Measurements from ENCODE around the gene ADAM23. TPM values are rescaled to one million over a fixed set of nuclear protein-coding genes. Genes with fewer than 3 reads are reported as not detected.

Gene ADAM23
- total and polyA plus RNA-seq, 5 donors = 17.0 to 56.0 (median 39.3) TPM

- no peaks in the 10 kb centered on the region for H3K27me3 ChIP-seq (ENCODE audit: control insufficient read depth, insufficient read depth)
- intact Hi-C loops (cut with DNase I) = no loop called here
- no peak overlapping the region for H3K4me3 ChIP-seq (ENCODE audit: low read length)
- no peaks in the 10 kb centered on the region for H3K9me3 ChIP-seq (ENCODE audit: control insufficient read depth, low read length)
- H3K27ac ChIP-seq (ENCODE audit: low read length) = no peak overlapping the region
- ATAC-seq (no peak), DNase-seq (no peak)
- H3K4me1 ChIP-seq (ENCODE audit: control insufficient read depth, insufficient read depth, low read length) = no peaks in the 10 kb centered on the region
- 95% methylated on average over 1 of the region's 1 CpG for WGBS
Measured at GRCh38 chr2:206474099-206474498, 30.8 kb downstream of the ADAM23 start.

GRCh38 chr2:206477296-206477695 is 34.0 kb downstream of the ADAM23 start:
- Histone ChIP-seq H3K4me3 (ENCODE audit: low read length) (no peak overlapping the region), H3K27ac (ENCODE audit: low read length) (no peak overlapping the region), H3K9me3 (ENCODE audit: control insufficient read depth, low read length) (no peaks in the 10 kb centered on the region), H3K27me3 (ENCODE audit: control insufficient read depth, insufficient read depth) (no peaks in the 10 kb centered on the region), H3K4me1 (ENCODE audit: control insufficient read depth, insufficient read depth, low read length) (no peaks in the 10 kb centered on the region)
- WGBS = 67% methylated on average over 1 of the region's 1 CpG
- DNase-seq = no peak
- ATAC-seq = no peak
- intact Hi-C loops (cut with DNase I) = no loop called here

DNA sequence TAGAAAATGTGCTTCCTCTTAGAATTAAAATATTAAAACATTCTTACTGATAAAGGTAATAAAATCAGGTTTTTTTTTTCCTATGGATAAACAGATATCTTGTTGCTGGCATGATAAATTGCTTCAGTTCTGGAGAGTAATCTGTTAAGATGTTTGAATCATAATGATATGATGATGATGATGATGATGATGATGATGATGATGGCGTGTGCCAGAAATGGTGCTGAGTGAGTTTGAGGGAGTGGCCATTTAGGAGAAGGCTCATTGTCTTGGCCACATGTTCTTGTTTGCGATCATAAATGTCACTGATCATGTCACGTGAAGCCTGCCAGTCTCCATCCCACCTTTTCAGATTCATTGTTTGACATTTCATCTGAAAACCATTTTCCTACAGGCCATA is 35.0 kb downstream of the ADAM23 start:
- Histone ChIP-seq H3K27me3 (ENCODE audit: control insufficient read depth, insufficient read depth) (no peaks in the 10 kb centered on the region), H3K4me1 (ENCODE audit: control insufficient read depth, insufficient read depth, low read length) (peaks cover 3% of the 10 kb centered on the region), H3K27ac (ENCODE audit: low read length) (no peak overlapping the region), H3K4me3 (ENCODE audit: low read length) (no peak overlapping the region), H3K9me3 (ENCODE audit: control insufficient read depth, low read length) (no peaks in the 10 kb centered on the region)
- 84% methylated on average over 3 of the region's 3 CpGs for WGBS
- DNase-seq = no peak
- intact Hi-C loops (cut with DNase I) = no loop called here
- ATAC-seq = no peak

DNA sequence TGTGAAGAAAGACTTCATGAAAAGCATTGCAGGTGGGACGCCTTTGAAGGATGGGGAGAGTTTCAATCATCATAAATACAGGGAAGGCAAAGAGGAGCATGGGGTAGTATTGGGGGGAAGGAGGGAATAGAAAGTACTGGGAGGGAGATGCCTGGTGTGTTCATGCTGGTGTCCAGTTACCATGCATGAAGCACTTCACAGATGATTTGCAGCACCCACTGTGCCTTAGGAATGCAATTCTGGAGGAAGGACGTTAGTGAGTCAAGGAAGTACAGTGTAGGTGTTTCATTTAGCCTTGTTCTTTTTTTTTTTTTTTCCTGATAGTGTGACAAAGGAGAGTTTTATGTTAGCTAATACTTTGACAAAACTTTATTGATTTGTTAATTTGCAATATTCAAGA is 36.8 kb downstream of the ADAM23 start:
- DNase-seq = no peak
- intact Hi-C loops (cut with DNase I) = no loop called here
- H3K4me1 ChIP-seq (ENCODE audit: control insufficient read depth, insufficient read depth, low read length) = peaks cover 3% of the 10 kb centered on the region
- no peaks in the 10 kb centered on the region for H3K27me3 ChIP-seq (ENCODE audit: control insufficient read depth, insufficient read depth)
- no peak for ATAC-seq
- H3K9me3 ChIP-seq (ENCODE audit: control insufficient read depth, low read length) = no peaks in the 10 kb centered on the region
- WGBS = 40% methylated on average over 2 of the region's 2 CpGs
- H3K27ac ChIP-seq (ENCODE audit: low read length) = no peak overlapping the region
- H3K4me3 ChIP-seq (ENCODE audit: low read length) = no peak overlapping the region

- WGBS = 73% methylated on average over 4 of the region's 4 CpGs
- intact Hi-C loops (cut with DNase I) = no loop called here
- H3K4me1 ChIP-seq (ENCODE audit: control insufficient read depth, insufficient read depth, low read length) = peaks cover 3% of the 10 kb centered on the region
- ATAC-seq (no peak), DNase-seq (no peak)
- H3K4me3 ChIP-seq (ENCODE audit: low read length) = no peak overlapping the region
- no peak overlapping the region for H3K27ac ChIP-seq (ENCODE audit: low read length)
- no peaks in the 10 kb centered on the region for H3K9me3 ChIP-seq (ENCODE audit: control insufficient read depth, low read length)
- no peaks in the 10 kb centered on the region for H3K27me3 ChIP-seq (ENCODE audit: control insufficient read depth, insufficient read depth)
Measured at GRCh38 chr2:206480620-206481019, 37.3 kb downstream of the ADAM23 start.

DNA sequence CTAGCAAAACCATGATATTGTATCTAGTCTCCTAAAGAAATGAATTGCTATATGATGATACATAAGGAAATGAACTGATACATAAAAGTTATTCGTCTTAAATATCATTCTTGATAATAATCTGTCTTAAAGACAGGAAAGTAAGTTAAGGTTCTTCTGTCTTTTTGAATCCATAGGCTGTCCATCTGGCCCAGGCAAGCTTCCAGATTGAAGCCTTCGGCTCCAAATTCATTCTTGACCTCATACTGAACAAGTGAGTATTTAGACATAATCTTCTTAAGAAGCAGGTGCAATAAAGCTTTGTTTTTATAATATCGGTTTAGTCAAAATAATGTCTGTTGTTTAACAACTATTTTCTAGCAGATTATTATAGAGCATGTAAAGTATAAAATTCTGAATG is 37.7 kb downstream of the ADAM23 start:
- DNase-seq = no peak
- 71% methylated on average over 3 of the region's 3 CpGs for WGBS

GRCh38 chr2:206482123-206482522 is 38.8 kb downstream of the ADAM23 start:
- no peak for DNase-seq
- Histone ChIP-seq H3K9me3 (ENCODE audit: control insufficient read depth, low read length) (no peaks in the 10 kb centered on the region), H3K27me3 (ENCODE audit: control insufficient read depth, insufficient read depth) (no peaks in the 10 kb centered on the region), H3K4me3 (ENCODE audit: low read length) (no peak overlapping the region), H3K4me1 (ENCODE audit: control insufficient read depth, insufficient read depth, low read length) (peaks cover 3% of the 10 kb centered on the region), H3K27ac (ENCODE audit: low read length) (peak overlapping the region; percentile 58)
- WGBS = 55% methylated on average over 4 of the region's 4 CpGs
- intact Hi-C loops (cut with DNase I) = no loop called here
- peak; percentile 62 to 72 for ATAC-seq

More for the DNA sequence above, 37.7 kb downstream of the ADAM23 start:
- Histone ChIP-seq H3K27ac (ENCODE audit: low read length) (no peak overlapping the region), H3K27me3 (ENCODE audit: control insufficient read depth, insufficient read depth) (no peaks in the 10 kb centered on the region), H3K4me1 (ENCODE audit: control insufficient read depth, insufficient read depth, low read length) (peaks cover 3% of the 10 kb centered on the region), H3K4me3 (ENCODE audit: low read length) (no peak overlapping the region), H3K9me3 (ENCODE audit: control insufficient read depth, low read length) (no peaks in the 10 kb centered on the region)
- intact Hi-C loops (cut with DNase I) = no loop called here
- no peak for ATAC-seq

DNA sequence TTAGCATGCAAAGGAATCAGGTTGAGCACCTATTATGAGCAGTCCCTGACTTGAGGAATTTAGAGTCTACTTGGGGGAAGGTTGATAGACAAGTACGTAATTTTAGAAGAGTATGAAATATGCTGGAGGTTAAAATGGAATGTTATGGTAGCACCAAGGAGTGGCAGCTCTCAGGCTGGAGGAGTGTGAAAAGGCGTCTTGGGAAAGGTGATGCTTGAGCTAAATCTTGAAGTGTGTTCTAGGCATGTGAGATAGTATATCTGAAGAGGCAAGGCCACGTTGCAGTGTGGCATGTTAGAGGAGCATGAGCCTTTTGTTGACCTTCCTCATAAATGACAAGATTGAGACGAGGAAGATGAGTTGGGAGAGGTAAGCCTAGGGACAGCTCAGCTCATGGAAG is 39.3 kb downstream of the ADAM23 start:
- peak overlapping the region; percentile 58 for H3K27ac ChIP-seq (ENCODE audit: low read length)
- 59% methylated on average over 4 of the region's 4 CpGs for WGBS
- H3K4me1 ChIP-seq (ENCODE audit: control insufficient read depth, insufficient read depth, low read length) = peaks cover 3% of the 10 kb centered on the region
- no peaks in the 10 kb centered on the region for H3K27me3 ChIP-seq (ENCODE audit: control insufficient read depth, insufficient read depth)
- DNase-seq (no peak), ATAC-seq (no peak)
- no peak overlapping the region for H3K4me3 ChIP-seq (ENCODE audit: low read length)
- intact Hi-C loops (cut with DNase I) = no loop called here
- H3K9me3 ChIP-seq (ENCODE audit: control insufficient read depth, low read length) = no peaks in the 10 kb centered on the region

- Histone ChIP-seq H3K27me3 (ENCODE audit: control insufficient read depth, insufficient read depth) (no peaks in the 10 kb centered on the region), H3K4me3 (ENCODE audit: low read length) (no peak overlapping the region), H3K4me1 (ENCODE audit: control insufficient read depth, insufficient read depth, low read length) (no peaks in the 10 kb centered on the region), H3K27ac (ENCODE audit: low read length) (no peak overlapping the region), H3K9me3 (ENCODE audit: control insufficient read depth, low read length) (no peaks in the 10 kb centered on the region)
- 69% methylated on average over 7 of the region's 7 CpGs for WGBS
- intact Hi-C loops (cut with DNase I) = no loop called here
- DNase-seq = no peak
- ATAC-seq = no peak
Measured at GRCh38 chr2:206488053-206488452, 44.7 kb downstream of the ADAM23 start.

DNA sequence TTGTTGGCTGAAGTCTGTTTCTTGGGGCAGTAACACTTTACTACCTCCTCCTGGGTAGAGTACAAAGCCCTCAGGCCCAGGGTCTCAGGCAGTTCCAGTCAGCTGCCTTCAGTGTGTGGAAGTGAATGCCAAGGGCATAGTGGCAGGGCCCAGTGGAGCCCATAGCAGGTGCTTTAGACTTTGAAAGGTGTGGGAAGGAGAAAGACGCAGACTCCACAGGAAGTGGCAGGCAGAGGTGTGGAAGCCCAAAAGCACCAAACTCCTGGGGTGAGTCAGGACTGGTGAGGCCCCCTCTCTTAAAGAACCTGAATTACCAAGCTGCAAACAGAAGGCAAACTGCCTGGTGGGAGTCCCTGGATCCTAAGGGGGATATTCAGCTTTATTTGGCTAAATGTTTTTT is 45.3 kb downstream of the ADAM23 start:
- WGBS = 75% methylated on average over 1 of the region's 1 CpG
- Histone ChIP-seq H3K4me3 (ENCODE audit: low read length) (no peak overlapping the region), H3K4me1 (ENCODE audit: control insufficient read depth, insufficient read depth, low read length) (no peaks in the 10 kb centered on the region), H3K27ac (ENCODE audit: low read length) (no peak overlapping the region), H3K27me3 (ENCODE audit: control insufficient read depth, insufficient read depth) (no peaks in the 10 kb centered on the region), H3K9me3 (ENCODE audit: control insufficient read depth, low read length) (no peaks in the 10 kb centered on the region)
- DNase-seq (no peak), ATAC-seq (peak in 1 of 2 donors; percentile 29)
- intact Hi-C loops (cut with DNase I) = no loop called here

GRCh38 chr2:206494061-206494460 is 50.7 kb downstream of the ADAM23 start:
- intact Hi-C loops (cut with DNase I) = no loop called here
- Histone ChIP-seq H3K27ac (ENCODE audit: low read length) (no peak overlapping the region), H3K4me1 (ENCODE audit: control insufficient read depth, insufficient read depth, low read length) (no peaks in the 10 kb centered on the region), H3K27me3 (ENCODE audit: control insufficient read depth, insufficient read depth) (no peaks in the 10 kb centered on the region), H3K9me3 (ENCODE audit: control insufficient read depth, low read length) (no peaks in the 10 kb centered on the region), H3K4me3 (ENCODE audit: low read length) (no peak overlapping the region)
- ATAC-seq (no peak), DNase-seq (no peak)
- WGBS = 81% methylated on average over 1 of the region's 1 CpG

- WGBS = 79% methylated on average over 4 of the region's 4 CpGs
- H3K27ac ChIP-seq (ENCODE audit: low read length) = no peak overlapping the region
- intact Hi-C loops (cut with DNase I) = no loop called here
- no peak overlapping the region for H3K4me3 ChIP-seq (ENCODE audit: low read length)
- H3K9me3 ChIP-seq (ENCODE audit: control insufficient read depth, low read length) = no peaks in the 10 kb centered on the region
- no peaks in the 10 kb centered on the region for H3K27me3 ChIP-seq (ENCODE audit: control insufficient read depth, insufficient read depth)
- no peak for DNase-seq
- H3K4me1 ChIP-seq (ENCODE audit: control insufficient read depth, insufficient read depth, low read length) = peaks cover 1% of the 10 kb centered on the region
- no peak for ATAC-seq
Measured at GRCh38 chr2:206502729-206503128, 59.4 kb downstream of the ADAM23 start.
